Small intestine (tissue), 7 donors: Measurements from ENCODE around the gene PTPRK. TPM values are rescaled to one million over a fixed set of nuclear protein-coding genes. Genes with fewer than 3 reads are reported as not detected.

Experiments
- DNase-seq, 2 donors: peaks; one replicate each; pipeline versions ENCODE4 v3.0.0 to v3.0.0-alpha.2; 2013
- FAIRE-seq: peaks from 2 replicates; lab custom pipeline; 2012; peaks lifted over from hg19 to GRCh38; lab: Jason Lieb, UNC
- H3K27ac ChIP-seq, 3 donors: one replicate each; pipeline ENCODE4 v1.5.1; 2013; ENCODE audit warnings: low read length in 2 of 3, mild to moderate bottlenecking in 2 of 3, control low read depth in 1 of 3, inconsistent platforms in 1 of 3, low read depth in 1 of 3, moderate library complexity in 1 of 3
- H3K27me3 ChIP-seq, 3 donors: one replicate each; pipeline ENCODE4 v1.6.1; 2013; ENCODE audit warnings: low read length in 3 of 3, inconsistent platforms in 1 of 3; ENCODE audit not compliant: control insufficient read depth in 3 of 3, insufficient read depth in 3 of 3
- H3K36me3 ChIP-seq, 3 donors: one replicate each; pipeline ENCODE4 v1.6.1; 2013; ENCODE audit warnings: low read length in 3 of 3, inconsistent platforms in 1 of 3, low read depth in 1 of 3, mild to moderate bottlenecking in 1 of 3, moderate library complexity in 1 of 3; ENCODE audit not compliant: control insufficient read depth in 3 of 3, insufficient read depth in 2 of 3
- H3K4me1 ChIP-seq, 3 donors: one replicate each; pipeline ENCODE4 v1.6.1; 2013; ENCODE audit warnings: low read length in 2 of 3, inconsistent platforms in 1 of 3, low read depth in 1 of 3, mild to moderate bottlenecking in 1 of 3, moderate library complexity in 1 of 3; ENCODE audit not compliant: control insufficient read depth in 3 of 3, insufficient read depth in 2 of 3
- H3K4me3 ChIP-seq, 3 donors: one replicate each; pipeline ENCODE4 v1.5.1; 2013; ENCODE audit warnings: low read length in 3 of 3, control low read depth in 1 of 3, inconsistent platforms in 1 of 3, low read depth in 1 of 3, mild to moderate bottlenecking in 1 of 3, moderate library complexity in 1 of 3
- H3K9me3 ChIP-seq, 2 donors: one replicate each; pipeline ENCODE4 v1.6.1; 2013; ENCODE audit warnings: low read depth in 1 of 2, low read length in 1 of 2; ENCODE audit not compliant: control insufficient read depth in 2 of 2, insufficient read depth in 1 of 2
- WGBS, 3 donors: extraction: QIAGEN DNeasy Blood & Tissue Kit; methylation state at CpG; one replicate each; pipeline ENCODE4 v1.1.7; 2013; 5-methylcytosine and 5-hydroxymethylcytosine counted together
- polyA plus RNA-seq, 4 donors: library from polyadenylated mRNA; stranded (reverse) in 3 of 4; unstranded in 1 of 4; fragments of 200-250 nt in 3 of 4; fragments of 120-200 nt in 1 of 4; gene quantifications; one replicate each; pipeline versions ENCODE4 v1.2.1 to v1.2.3, GENCODE V29; 2013
- donor health status: healthy with polysubstance abuse.
- donor health status: control.
- donor health status: control.
- donor health status: Bipolar disorder and iron deficiency.
- donor health status: healthy.

Gene PTPRK
- polyA plus RNA-seq, 4 donors = 15.9 to 72.5 (median 20.6) TPM

DNA sequence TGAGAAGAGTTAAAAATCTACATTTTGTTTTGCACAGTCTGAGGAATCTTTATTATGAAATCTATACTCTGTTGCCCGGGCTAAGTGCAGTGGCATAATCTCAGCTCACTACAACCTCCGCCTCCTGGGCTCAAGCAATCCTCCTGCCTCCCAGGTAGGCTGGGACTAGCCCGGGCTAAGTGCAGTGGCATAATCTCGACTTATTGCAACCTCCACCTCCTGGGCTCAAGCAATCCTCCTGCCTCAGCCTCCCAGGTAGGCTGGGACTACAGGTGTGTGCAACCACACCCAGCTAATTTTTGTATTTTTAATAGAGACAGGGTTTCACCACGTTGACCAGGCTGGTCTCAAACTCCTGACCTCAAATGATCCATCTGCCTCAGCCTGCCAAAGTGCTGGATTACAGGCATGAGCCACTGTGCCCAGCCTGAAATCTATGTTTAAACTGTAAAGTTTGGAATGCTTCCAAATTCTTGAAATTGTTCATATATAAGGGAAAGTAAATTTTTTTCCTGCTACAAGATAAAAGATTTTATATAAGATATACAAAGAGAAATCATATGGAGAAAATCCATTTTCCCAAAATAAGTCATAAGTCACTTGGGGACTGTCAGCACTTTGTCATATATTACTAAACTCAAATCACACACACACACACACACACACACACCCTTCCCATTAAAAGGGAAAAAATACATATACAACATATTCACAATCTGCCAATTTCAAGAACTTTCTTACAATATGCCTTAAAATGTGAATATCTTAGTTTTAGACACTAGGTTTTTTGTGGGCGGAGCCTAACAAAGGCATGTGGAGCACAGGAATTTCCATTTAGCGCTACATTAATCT is 19.4 kb downstream of the PTPRK start:
- DNase-seq (peak in 1 of 2 donors; percentile 57), FAIRE-seq (no peak)
- Histone ChIP-seq H3K4me3 (no peak overlapping the region), H3K27me3 (no peaks in the 10 kb centered on the region), H3K4me1 (peaks cover 4 to 51% (median 10%) of the 10 kb centered on the region in 3 donors), H3K9me3 (no peaks in the 10 kb centered on the region), H3K36me3 (no peaks in the 10 kb centered on the region), H3K27ac (peak overlapping the region; percentile 41 to 90 (median 58))
- whole genome bisulfite sequencing, 3 donors = 48 to 68% (median 61%) methylated on average over 7 of the region's 7 CpGs

- Histone ChIP-seq H3K4me3 (no peak overlapping the region), H3K9me3 (no peaks in the 10 kb centered on the region), H3K27ac (peak overlapping the region; percentile 27 to 90 (median 76)), H3K36me3 (no peaks in the 10 kb centered on the region), H3K27me3 (no peaks in the 10 kb centered on the region), H3K4me1 (peaks cover 7 to 58% (median 18%) of the 10 kb centered on the region in 3 donors)
- DNase-seq = peak; percentile 49 to 56
- FAIRE-seq = no peak
Measured at GRCh38 chr6:128500014-128500413, 20.4 kb downstream of the PTPRK start.

DNA sequence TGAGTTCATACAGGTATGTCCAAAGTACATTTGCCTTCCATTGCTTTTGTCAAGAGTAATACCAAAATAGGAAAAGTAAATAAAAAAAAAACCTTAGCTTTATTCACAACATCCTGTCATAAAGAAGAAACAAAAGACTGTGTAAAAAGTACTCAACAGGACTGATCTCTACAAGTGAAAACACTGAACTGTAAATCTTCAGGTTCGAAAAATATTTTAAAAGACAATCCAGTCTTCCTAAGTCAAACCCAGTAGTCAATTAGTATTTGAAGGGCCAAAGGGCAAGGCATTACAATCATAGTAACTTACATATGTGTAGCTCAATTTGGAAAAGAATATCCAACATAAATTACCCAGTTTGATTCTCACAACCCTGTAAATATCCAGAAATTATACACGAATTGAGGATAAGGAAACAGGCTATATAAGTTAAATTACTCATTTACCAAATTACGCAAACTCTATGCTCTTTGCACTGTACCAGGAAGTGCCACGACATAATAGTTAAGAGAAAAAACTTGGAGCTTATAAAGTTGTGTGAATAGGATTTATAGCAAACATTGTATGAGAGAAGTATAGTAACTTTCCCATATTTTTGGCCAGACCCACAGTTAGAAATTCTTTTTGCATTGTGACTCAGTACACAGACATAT is 21.2 kb downstream of the PTPRK start:
- WGBS, 3 donors = 14 to 50% (median 29%) methylated on average over 4 of the region's 4 CpGs
- Histone ChIP-seq H3K36me3 (no peaks in the 10 kb centered on the region), H3K4me3 (no peak overlapping the region), H3K27ac (peak overlapping the region in 2 of 3 donors; percentile 76 to 90), H3K4me1 (peaks cover 3 to 60% (median 18%) of the 10 kb centered on the region in 3 donors), H3K9me3 (no peaks in the 10 kb centered on the region), H3K27me3 (no peaks in the 10 kb centered on the region)
- DNase-seq (peak; percentile 79 to 84), FAIRE-seq (peak; percentile 65)

GRCh38 chr6:128498234-128498633 is 22.2 kb downstream of the PTPRK start:
- no peaks in the 10 kb centered on the region for H3K36me3 ChIP-seq
- H3K4me1 ChIP-seq = peaks cover 4 to 55% (median 21%) of the 10 kb centered on the region in 3 donors
- H3K9me3 ChIP-seq = no peaks in the 10 kb centered on the region
- H3K27ac ChIP-seq = peak overlapping the region in 1 of 3 donors; percentile 90
- no peaks in the 10 kb centered on the region for H3K27me3 ChIP-seq
- no peak for DNase-seq
- no peak for FAIRE-seq
- H3K4me3 ChIP-seq = no peak overlapping the region
- 15 to 21% (median 20%) methylated on average over 2 of the region's 2 CpGs for WGBS, 3 donors

- Histone ChIP-seq H3K4me3 (no peak overlapping the region), H3K36me3 (no peaks in the 10 kb centered on the region), H3K4me1 (peaks cover 6 to 59% (median 33%) of the 10 kb centered on the region in 3 donors), H3K9me3 (no peaks in the 10 kb centered on the region), H3K27ac (peak overlapping the region in 1 of 3 donors; percentile 26), H3K27me3 (no peaks in the 10 kb centered on the region)
- FAIRE-seq = no peak
- peak; percentile 60 to 70 for DNase-seq
- 78 to 83% (median 81%) methylated on average over 6 of the region's 6 CpGs for WGBS, 3 donors
Measured at GRCh38 chr6:128495536-128496333, 24.7 kb downstream of the PTPRK start.

DNA sequence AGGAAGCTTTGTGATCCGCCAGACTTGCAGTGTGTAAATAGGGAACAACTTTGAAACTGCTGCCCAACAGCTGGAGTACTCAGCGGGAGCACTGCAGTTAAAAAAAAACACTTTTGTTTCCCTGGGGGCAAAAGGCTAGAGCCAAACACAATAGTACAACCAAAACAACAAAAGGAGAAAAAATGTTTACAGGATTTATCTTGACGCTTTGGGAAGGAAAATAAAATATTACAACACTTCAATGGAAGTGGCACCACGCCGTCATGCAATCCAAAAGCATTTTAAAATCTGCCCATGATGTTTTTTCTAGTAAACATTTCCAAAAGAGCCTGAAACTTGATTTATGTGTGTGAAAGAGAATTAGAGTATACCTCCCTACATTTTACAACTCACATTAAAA is 26.0 kb downstream of the PTPRK start:
- Histone ChIP-seq H3K27me3 (no peaks in the 10 kb centered on the region), H3K9me3 (no peaks in the 10 kb centered on the region), H3K4me3 (no peak overlapping the region), H3K27ac (peak overlapping the region in 1 of 3 donors; percentile 1), H3K36me3 (no peaks in the 10 kb centered on the region), H3K4me1 (peaks cover 6 to 49% (median 34%) of the 10 kb centered on the region in 3 donors)
- DNase-seq (no peak), FAIRE-seq (no peak)
- 17 to 47% (median 35%) methylated on average over 5 of the region's 5 CpGs for WGBS, 3 donors

- DNase-seq (no peak), FAIRE-seq (no peak)
- WGBS, 3 donors = 36 to 57% (median 49%) methylated on average over 4 of the region's 4 CpGs
- H3K36me3 ChIP-seq = no peaks in the 10 kb centered on the region
- H3K4me1 ChIP-seq = peaks cover 6 to 49% (median 34%) of the 10 kb centered on the region in 3 donors
- H3K4me3 ChIP-seq = no peak overlapping the region
- H3K27me3 ChIP-seq = no peaks in the 10 kb centered on the region
- H3K9me3 ChIP-seq = no peaks in the 10 kb centered on the region
- H3K27ac ChIP-seq = no peak overlapping the region
Measured at GRCh38 chr6:128493877-128494276, 26.5 kb downstream of the PTPRK start.

DNA sequence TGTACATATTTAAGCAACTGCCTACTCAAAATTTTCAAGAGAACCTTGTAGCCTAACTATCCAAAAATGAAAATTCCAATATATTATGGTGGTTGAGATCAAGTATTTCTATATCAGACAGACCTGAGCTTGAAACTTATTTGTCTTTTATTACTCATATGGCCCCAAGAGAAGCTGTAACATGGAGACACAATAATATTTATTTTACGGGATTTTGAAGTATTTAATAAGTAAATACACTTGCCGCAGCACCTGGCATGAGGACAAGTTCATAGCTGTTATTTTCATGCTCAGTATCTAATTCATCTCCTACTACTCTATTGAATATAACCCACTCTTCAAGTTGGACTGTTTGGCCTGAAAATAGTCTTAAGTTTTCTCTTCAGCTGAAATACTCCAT is 28.0 kb downstream of the PTPRK start:
- Histone ChIP-seq H3K36me3 (peaks cover 0 to 4% (median 0%) of the 10 kb centered on the region in 3 donors), H3K4me1 (peaks cover 6 to 48% (median 32%) of the 10 kb centered on the region in 3 donors), H3K27me3 (no peaks in the 10 kb centered on the region), H3K27ac (peak overlapping the region; percentile 55 to 97 (median 75)), H3K4me3 (no peak overlapping the region), H3K9me3 (no peaks in the 10 kb centered on the region)
- 22 to 43% (median 41%) methylated on average over 2 of the region's 2 CpGs for WGBS, 3 donors
- no peak for DNase-seq
- no peak for FAIRE-seq
